K562 (cell line): ENCODE data around the gene NCOA6. TPM values are rescaled to one million over a fixed set of nuclear protein-coding genes. Genes with fewer than 3 reads are reported as not detected.

ENCODE experiments used
- DIDO1 ChIP-seq: fragments of 450-650 bp; IDR thresholded peaks from 2 replicates; pipeline ENCODE4 v1.6.1; 2016; ENCODE audit warnings: low read depth, missing biosample characterization, missing genetic modification characterization
- FOXP4 ChIP-seq: sonication (generic); formaldehyde crosslinking; IDR thresholded peaks from 2 replicates; pipeline ENCODE4 v1.8.0; 2022; ENCODE audit warnings: mild to moderate bottlenecking, missing genetic modification reagents, borderline replicate concordance
- IFI16 ChIP-seq: fragments of 250-450 bp; sonication (Bioruptor Pico); IDR thresholded peaks from 2 replicates; pipeline ENCODE4 v2.1.2; 2022; ENCODE audit warnings: mild to moderate bottlenecking, inconsistent platforms
- TGIF2 ChIP-seq: sonication (generic); formaldehyde crosslinking; IDR thresholded peaks from 2 replicates; pipeline ENCODE4 v1.8.1; 2022; ENCODE audit warnings: mild to moderate bottlenecking, missing genetic modification reagents, moderate library complexity
- ZKSCAN8 ChIP-seq: fragments of 200-800 bp; sonication (Bioruptor generic); IDR thresholded peaks from 2 replicates; pipeline ENCODE4 v1.6.1; 2016; ENCODE audit warnings: missing genetic modification characterization, missing compliant biosample characterization
- polyA plus RNA-seq, 8 experiments: library from polyadenylated mRNA; depleted of rRNA in 4 of 8; stranded (reverse) in 5 of 8; unstranded in 3 of 8; fragments of >200 nt; fragmentation: Nextera tagmentation in 2 of 8; fragmentation: Illumina TruSeq in 1 of 8; extraction: Ambion mirVana in 2 of 8; extraction: Trizol in 1 of 8; gene quantifications; 2 replicates each; pipeline versions ENCODE4 v1.2.1 to v1.2.3, GENCODE V29; 2011 to 2014; ENCODE audit warnings: inconsistent platforms in 1 of 8, missing spikeins in 1 of 8
- total RNA-seq, 7 experiments: library from RNA; depleted of rRNA in 6 of 7; stranded (reverse); fragments of >200 nt in 6 of 7; fragmentation: Illumina TruSeq in 2 of 7; extraction: Trizol in 2 of 7; gene quantifications; 2 replicates each; pipeline versions ENCODE4 v1.2.1 to v1.2.3, GENCODE V29; 2011 to 2021; ENCODE audit warnings: low replicate concordance in 1 of 7
- TF ChIP-seq, protein P1 (sequence below), 2 experiments: fragments of 450-650 bp in 1 of 2; sonication (generic) in 1 of 2; formaldehyde crosslinking in 1 of 2; IDR thresholded peaks; 2 replicates each; pipeline versions ENCODE4 v1.7.1 to v1.9.0; 2016 to 2022; ENCODE audit warnings: inconsistent platforms in 1 of 2, mild to moderate bottlenecking in 1 of 2, missing genetic modification reagents in 1 of 2

Gene NCOA6
- total and polyA plus RNA-seq, 9 of the 15 experiments (the other 6 are each of a cell fraction or from before 2014, with no cell fraction given), result 6.1 to 25.0 (median 9.5) TPM

GRCh38 chr20:34703424-34704176 lies 121.9 kb downstream of the NCOA6 start (continued):
- TF ChIP-seq, protein P1, sequence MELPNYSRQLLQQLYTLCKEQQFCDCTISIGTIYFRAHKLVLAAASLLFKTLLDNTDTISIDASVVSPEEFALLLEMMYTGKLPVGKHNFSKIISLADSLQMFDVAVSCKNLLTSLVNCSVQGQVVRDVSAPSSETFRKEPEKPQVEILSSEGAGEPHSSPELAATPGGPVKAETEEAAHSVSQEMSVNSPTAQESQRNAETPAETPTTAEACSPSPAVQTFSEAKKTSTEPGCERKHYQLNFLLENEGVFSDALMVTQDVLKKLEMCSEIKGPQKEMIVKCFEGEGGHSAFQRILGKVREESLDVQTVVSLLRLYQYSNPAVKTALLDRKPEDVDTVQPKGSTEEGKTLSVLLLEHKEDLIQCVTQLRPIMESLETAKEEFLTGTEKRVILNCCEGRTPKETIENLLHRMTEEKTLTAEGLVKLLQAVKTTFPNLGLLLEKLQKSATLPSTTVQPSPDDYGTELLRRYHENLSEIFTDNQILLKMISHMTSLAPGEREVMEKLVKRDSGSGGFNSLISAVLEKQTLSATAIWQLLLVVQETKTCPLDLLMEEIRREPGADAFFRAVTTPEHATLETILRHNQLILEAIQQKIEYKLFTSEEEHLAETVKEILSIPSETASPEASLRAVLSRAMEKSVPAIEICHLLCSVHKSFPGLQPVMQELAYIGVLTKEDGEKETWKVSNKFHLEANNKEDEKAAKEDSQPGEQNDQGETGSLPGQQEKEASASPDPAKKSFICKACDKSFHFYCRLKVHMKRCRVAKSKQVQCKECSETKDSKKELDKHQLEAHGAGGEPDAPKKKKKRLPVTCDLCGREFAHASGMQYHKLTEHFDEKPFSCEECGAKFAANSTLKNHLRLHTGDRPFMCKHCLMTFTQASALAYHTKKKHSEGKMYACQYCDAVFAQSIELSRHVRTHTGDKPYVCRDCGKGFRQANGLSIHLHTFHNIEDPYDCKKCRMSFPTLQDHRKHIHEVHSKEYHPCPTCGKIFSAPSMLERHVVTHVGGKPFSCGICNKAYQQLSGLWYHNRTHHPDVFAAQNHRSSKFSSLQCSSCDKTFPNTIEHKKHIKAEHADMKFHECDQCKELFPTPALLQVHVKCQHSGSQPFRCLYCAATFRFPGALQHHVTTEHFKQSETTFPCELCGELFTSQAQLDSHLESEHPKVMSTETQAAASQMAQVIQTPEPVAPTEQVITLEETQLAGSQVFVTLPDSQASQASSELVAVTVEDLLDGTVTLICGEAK (IDR thresholded peaks at IDR 0.05), result peak; percentile 74
- TF ChIP-seq, protein P1 (CRISPR knock-in tag; IDR thresholded peaks at IDR 0.05), result no peak
- TF ChIP-seq TGIF2 (0 out of 2 replicates have a peak, but pooled peaks have one; percentile 45), DIDO1 (tag) (no peak), ZKSCAN8 (peak; percentile 94), IFI16 (CRISPR knock-in tag) (no peak), FOXP4 (CRISPR knock-in tag) (no peak)
